Skeletal muscle satellite cell (primary cell): ENCODE data around the gene POLN.

ENCODE experiments used
- H3K27me3 ChIP-seq: 2 replicates; pipeline ENCODE4 v1.7.0; 2013; ENCODE audit warnings: low read length; ENCODE audit not compliant: control insufficient read depth, insufficient read depth
- H3K36me3 ChIP-seq: 2 replicates; pipeline ENCODE4 v1.7.0; 2013; ENCODE audit warnings: mild to moderate bottlenecking, control low read depth, low read length; ENCODE audit not compliant: insufficient read depth
- H3K4me1 ChIP-seq: 2 replicates; pipeline ENCODE4 v1.7.0; 2013; ENCODE audit warnings: low read length; ENCODE audit not compliant: control insufficient read depth, insufficient read depth
- H3K4me2 ChIP-seq: 2 replicates; pipeline ENCODE4 v1.7.0; 2013; ENCODE audit warnings: mild to moderate bottlenecking, low read length
- H3K4me3 ChIP-seq: 2 replicates; pipeline ENCODE4 v1.7.0; 2013; ENCODE audit warnings: low read length
- H3K9ac ChIP-seq: 2 replicates; pipeline ENCODE4 v1.7.0; 2013; ENCODE audit warnings: mild to moderate bottlenecking, low read depth, low read length, moderate library complexity
- H3K9me3 ChIP-seq: replicated peaks from 2 replicates; pipeline ENCODE4 v1.7.0; 2013; ENCODE audit warnings: mild to moderate bottlenecking, control low read depth, low read length

POLN gene

DNA sequence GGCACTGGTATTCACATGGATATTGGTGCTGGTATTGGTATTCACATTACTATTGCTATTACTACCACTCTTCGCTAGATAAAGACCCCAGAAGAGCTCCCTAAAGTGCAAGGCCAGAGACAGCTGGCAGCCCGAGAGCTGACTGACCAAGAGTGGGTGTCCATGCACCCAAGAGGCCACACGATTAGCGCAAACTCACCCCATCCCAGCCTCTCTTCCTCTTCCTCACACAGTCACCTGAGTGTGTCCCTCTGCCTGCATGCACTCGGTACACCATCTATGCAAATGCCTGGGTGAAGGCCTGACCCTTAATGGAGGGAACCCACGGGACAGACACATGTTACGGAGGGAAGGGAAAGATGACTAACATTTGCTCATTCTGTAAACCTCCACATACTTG lies 86.7 kb downstream of the POLN start:
- Histone ChIP-seq H3K9ac (no peak overlapping the region), H3K4me3 (no peak overlapping the region), H3K36me3 (no peaks in the 10 kb centered on the region), H3K4me1 (no peaks in the 10 kb centered on the region), H3K9me3 (no peaks in the 10 kb centered on the region), H3K27me3 (no peaks in the 10 kb centered on the region), H3K4me2 (no peak overlapping the region)

GRCh38 chr4:2154215-2154740 lies 87.6 kb downstream of the POLN start:
- no peaks in the 10 kb centered on the region for H3K9me3 ChIP-seq
- no peak overlapping the region for H3K4me3 ChIP-seq
- no peaks in the 10 kb centered on the region for H3K36me3 ChIP-seq
- no peaks in the 10 kb centered on the region for H3K27me3 ChIP-seq
- H3K4me1 ChIP-seq: no peaks in the 10 kb centered on the region
- no peak overlapping the region for H3K9ac ChIP-seq
- H3K4me2 ChIP-seq: no peak overlapping the region

DNA sequence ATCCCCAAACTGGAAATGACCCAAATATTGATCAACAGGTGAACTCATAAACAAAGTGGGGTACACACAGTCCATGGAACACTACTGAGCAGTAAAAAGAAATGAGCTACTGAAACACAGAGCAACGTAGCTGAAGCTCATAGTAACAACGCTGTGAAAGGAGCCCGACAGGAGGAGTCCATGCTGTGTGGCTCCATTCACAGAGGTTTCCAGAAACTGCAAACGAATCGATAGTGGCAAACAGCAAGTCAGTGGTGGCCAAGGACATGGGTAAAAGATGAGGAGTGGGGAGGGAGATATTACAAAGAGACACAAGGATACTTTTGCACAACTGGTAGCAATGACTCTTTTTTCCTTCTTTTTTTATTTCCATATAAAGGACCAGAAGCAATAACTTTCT lies 90.4 kb downstream of the POLN start:
- no peak overlapping the region for H3K4me3 ChIP-seq
- no peaks in the 10 kb centered on the region for H3K36me3 ChIP-seq
- H3K9ac ChIP-seq: no peak overlapping the region
- H3K4me2 ChIP-seq: no peak overlapping the region
- no peaks in the 10 kb centered on the region for H3K27me3 ChIP-seq
- H3K4me1 ChIP-seq: no peaks in the 10 kb centered on the region
- no peaks in the 10 kb centered on the region for H3K9me3 ChIP-seq

GRCh38 chr4:2150076-2150475 lies 91.8 kb downstream of the POLN start:
- Histone ChIP-seq H3K4me1 (no peaks in the 10 kb centered on the region), H3K9me3 (no peaks in the 10 kb centered on the region), H3K36me3 (no peaks in the 10 kb centered on the region), H3K27me3 (no peaks in the 10 kb centered on the region), H3K9ac (no peak overlapping the region), H3K4me2 (no peak overlapping the region), H3K4me3 (no peak overlapping the region)

- Histone ChIP-seq H3K9me3 (no peaks in the 10 kb centered on the region), H3K4me3 (no peak overlapping the region), H3K4me2 (no peak overlapping the region), H3K9ac (no peak overlapping the region), H3K27me3 (no peaks in the 10 kb centered on the region), H3K4me1 (no peaks in the 10 kb centered on the region), H3K36me3 (no peaks in the 10 kb centered on the region)
Observed at GRCh38 chr4:2142630-2143427, 99.1 kb downstream of the POLN start.

GRCh38 chr4:2141762-2142451 lies 100.0 kb downstream of the POLN start:
- Histone ChIP-seq H3K4me1 (no peaks in the 10 kb centered on the region), H3K4me2 (no peak overlapping the region), H3K27me3 (no peaks in the 10 kb centered on the region), H3K4me3 (no peak overlapping the region), H3K9ac (no peak overlapping the region), H3K9me3 (no peaks in the 10 kb centered on the region), H3K36me3 (no peaks in the 10 kb centered on the region)

DNA sequence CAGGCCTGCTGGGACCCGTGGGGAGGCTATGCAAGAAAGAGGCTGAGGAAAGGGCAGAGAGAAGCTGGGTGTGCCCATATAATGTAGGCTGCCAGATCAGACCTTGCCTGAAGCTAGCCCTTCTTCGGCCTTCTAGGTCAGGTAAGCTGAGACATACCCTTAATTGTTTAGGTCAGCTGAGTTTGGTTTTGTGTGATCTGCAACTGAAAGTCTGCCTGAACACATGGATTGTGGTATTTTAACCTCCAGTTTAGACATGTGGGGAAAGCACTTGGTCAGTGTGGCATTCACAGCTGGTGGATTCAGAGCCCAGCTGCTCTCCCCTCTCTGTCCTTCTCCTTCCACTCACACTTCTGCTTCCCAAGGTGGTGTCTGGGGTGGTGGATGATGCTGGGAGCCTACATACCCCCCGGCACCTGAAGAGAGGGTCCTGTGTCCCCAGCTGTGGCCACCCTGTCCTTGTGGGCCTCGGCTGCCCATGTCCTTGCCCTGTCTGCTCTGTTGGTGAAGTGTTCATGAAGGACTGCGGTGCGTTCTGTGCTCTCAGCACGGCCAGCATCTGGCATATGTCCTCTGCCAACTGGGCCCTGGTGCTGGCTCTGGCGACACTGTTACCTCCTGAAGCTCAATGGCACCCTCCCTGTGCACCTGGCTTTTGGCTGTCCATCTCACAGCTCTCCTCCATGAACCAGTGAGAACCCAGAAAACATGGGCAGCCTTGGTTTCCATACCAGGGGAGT lies 100.7 kb downstream of the POLN start:
- Histone ChIP-seq H3K27me3 (no peaks in the 10 kb centered on the region), H3K36me3 (no peaks in the 10 kb centered on the region), H3K4me3 (no peak overlapping the region), H3K9ac (no peak overlapping the region), H3K4me1 (no peaks in the 10 kb centered on the region), H3K9me3 (no peaks in the 10 kb centered on the region), H3K4me2 (no peak overlapping the region)

DNA sequence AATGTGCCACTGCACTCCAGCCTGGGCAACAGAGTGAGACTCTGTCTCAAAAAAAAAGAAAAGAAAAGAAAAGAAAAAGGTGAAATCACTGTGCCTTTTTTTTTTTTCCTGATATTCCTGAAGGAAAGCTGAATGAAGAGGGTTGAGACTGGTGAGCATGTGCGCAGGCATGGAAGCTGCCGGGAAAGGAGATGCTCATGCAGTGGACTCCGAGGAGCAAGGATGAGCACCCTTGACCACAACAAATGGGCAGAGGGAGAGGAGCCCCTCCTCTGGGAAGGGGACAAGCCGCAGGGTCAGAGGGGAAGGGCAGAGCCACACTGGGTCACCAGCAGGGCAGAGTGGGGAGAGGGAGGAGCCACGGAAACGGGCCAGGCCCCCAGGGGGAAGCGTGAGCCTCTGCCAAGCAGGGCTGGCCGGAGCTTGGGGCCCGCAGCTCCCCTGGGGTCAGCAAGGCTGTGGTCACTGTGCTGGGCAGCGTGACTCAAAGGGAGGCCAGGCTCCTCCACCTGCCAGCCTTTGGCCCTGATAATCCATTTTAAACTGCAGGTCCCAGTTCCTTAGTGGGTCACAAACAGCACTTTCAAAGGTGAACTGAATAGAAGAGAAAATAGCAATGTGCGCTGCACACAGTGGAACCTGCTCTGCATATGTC lies 102.9 kb downstream of the POLN start:
- Histone ChIP-seq H3K36me3 (no peaks in the 10 kb centered on the region), H3K4me2 (no peak overlapping the region), H3K9me3 (no peaks in the 10 kb centered on the region), H3K4me3 (no peak overlapping the region), H3K9ac (no peak overlapping the region), H3K4me1 (no peaks in the 10 kb centered on the region), H3K27me3 (no peaks in the 10 kb centered on the region)

DNA sequence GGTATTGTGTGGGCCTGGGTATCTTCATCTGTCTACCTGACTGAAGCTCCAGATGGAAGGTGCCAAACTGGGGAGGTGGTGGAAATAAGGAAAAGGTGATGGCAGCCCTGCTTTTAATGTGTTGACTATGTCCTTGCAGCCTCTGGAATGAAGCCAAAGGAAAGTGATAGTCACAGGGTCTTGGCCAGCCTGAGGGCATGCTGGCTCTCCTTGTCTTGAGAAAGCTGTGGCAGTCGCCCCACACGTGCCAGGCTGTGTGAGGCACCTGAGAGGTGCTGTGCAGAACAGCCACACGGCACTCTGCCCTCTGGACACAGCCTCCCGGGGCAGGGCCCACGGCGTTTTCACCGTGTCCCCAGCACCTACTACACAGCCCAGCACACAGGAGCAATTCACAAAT lies 105.2 kb downstream of the POLN start:
- H3K4me2 ChIP-seq: no peak overlapping the region
- no peak overlapping the region for H3K9ac ChIP-seq
- no peaks in the 10 kb centered on the region for H3K36me3 ChIP-seq
- H3K4me1 ChIP-seq: no peaks in the 10 kb centered on the region
- no peaks in the 10 kb centered on the region for H3K27me3 ChIP-seq
- no peak overlapping the region for H3K4me3 ChIP-seq
- H3K9me3 ChIP-seq: peaks cover 3% of the 10 kb centered on the region

DNA sequence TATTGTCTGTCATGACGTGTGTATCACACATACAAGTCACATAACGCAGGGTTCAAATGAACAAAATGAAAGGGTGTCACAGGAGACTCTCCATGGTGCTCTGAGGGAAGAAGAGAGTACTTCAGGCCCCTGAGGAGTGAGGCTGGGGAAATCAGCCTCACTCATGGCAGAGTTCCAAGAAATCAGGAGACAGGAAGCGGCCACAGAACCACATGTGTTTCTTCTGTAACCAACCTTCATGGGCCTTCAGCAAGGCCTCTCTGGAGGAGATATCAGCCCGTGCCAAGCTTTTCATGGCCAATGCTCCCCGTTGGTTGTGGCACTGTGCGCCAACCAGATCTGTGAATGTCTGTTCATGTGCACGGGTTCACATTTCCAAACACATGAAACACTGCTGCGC lies 106.8 kb downstream of the POLN start:
- peaks cover 3% of the 10 kb centered on the region for H3K9me3 ChIP-seq
- H3K4me2 ChIP-seq: no peak overlapping the region
- no peak overlapping the region for H3K9ac ChIP-seq
- H3K27me3 ChIP-seq: no peaks in the 10 kb centered on the region
- H3K4me3 ChIP-seq: no peak overlapping the region
- H3K36me3 ChIP-seq: no peaks in the 10 kb centered on the region
- H3K4me1 ChIP-seq: no peaks in the 10 kb centered on the region

DNA sequence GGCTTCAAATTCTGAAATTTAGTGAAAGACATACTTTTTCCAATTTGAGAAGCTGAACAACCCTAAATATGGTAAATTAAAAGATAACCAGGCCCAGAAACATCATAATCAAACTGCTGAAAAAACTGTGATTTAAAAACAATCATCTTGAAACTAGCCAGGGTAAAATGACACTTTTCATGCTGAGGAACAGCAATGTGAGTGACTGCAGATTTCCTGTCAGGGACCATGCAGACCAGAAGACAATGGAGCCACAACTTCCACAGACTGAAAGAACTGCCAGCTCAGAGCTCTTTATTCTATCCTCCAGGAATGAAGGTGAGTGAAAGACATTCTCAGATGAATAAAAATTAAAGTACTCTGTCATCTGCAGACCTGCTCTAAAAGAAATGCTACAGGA lies 109.5 kb downstream of the POLN start:
- Histone ChIP-seq H3K9me3 (peaks cover 3% of the 10 kb centered on the region), H3K4me1 (no peaks in the 10 kb centered on the region), H3K27me3 (no peaks in the 10 kb centered on the region), H3K9ac (no peak overlapping the region), H3K36me3 (no peaks in the 10 kb centered on the region), H3K4me2 (no peak overlapping the region), H3K4me3 (no peak overlapping the region)
